ENCODE results near the gene R3HDML. TPM values are rescaled to one million over a fixed set of nuclear protein-coding genes. Genes with fewer than 3 reads are reported as not detected.

R3HDML gene
- total and polyA plus RNA-seq, 2 of the 13 experiments (the other 11 are each of a cell fraction or from before 2014, with no cell fraction given), result not detected

DNA sequence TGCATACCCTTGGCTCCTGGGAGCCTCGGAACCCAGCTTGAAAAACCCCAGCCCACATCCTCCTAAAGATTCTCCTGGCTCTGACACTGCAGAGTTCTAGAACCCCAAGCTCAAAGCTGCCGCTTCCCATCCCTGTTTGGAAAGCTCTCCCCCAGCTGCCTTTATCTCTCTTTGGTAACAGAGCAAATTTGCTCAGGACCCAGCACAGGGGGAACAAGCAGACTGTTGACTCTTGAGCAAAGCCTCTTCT lies 57.5 kb downstream of the R3HDML start (continued):
- TF ChIP-seq, protein P1, sequence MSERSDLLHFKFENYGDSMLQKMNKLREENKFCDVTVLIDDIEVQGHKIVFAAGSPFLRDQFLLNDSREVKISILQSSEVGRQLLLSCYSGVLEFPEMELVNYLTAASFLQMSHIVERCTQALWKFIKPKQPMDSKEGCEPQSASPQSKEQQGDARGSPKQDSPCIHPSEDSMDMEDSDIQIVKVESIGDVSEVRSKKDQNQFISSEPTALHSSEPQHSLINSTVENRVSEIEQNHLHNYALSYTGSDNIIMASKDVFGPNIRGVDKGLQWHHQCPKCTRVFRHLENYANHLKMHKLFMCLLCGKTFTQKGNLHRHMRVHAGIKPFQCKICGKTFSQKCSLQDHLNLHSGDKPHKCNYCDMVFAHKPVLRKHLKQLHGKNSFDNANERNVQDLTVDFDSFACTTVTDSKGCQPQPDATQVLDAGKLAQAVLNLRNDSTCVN (CRISPR knock-in tag; IDR thresholded peaks at IDR 0.05; ENCODE audit: borderline replicate concordance), result peak; percentile 99
- 0 out of 2 replicates have a peak, but pooled peaks have one; percentile 64 for TF ChIP-seq MAF1 (CRISPR knock-in tag; IDR thresholded peaks at IDR 0.05; ENCODE audit: borderline replicate concordance)
- peak; percentile 99; the same call in 1 of the 2 replicates for TF ChIP-seq ZNF280D (CRISPR knock-in tag; IDR thresholded peaks at IDR 0.05)
- no peak for TF ChIP-seq ZNF543 (CRISPR knock-in tag; IDR thresholded peaks at IDR 0.05)
- no peak; the same call in 1 of the 2 replicates for TF ChIP-seq NR2F2 (IDR thresholded peaks at IDR 0.05; ENCODE audit: borderline replicate concordance, low read depth)
- 0 out of 2 replicates have a peak, but pooled peaks have one; percentile 70 for TF ChIP-seq REXO4 (CRISPR knock-in tag; IDR thresholded peaks at IDR 0.05; ENCODE audit: borderline replicate concordance)
- no peak for TF ChIP-seq ATM (IDR thresholded peaks at IDR 0.05; ENCODE audit: borderline replicate concordance)
- no peak for TF ChIP-seq NFE2 (CRISPR knock-in tag; IDR thresholded peaks at IDR 0.05)
- peak in 1 of 2 experiments; percentile 19; a peak in 1 of 4 replicates for TF ChIP-seq POLR2A (IDR thresholded peaks at IDR 0.05; ENCODE audit: insufficient read depth in 1 of 2, low read depth in 2 of 2, low read length in 2 of 2)
- no peak for TF ChIP-seq MAFK (conservative IDR thresholded peaks at IDR 0.05 in 1 of 2, IDR thresholded peaks at IDR 0.05 in 1 of 2; ENCODE audit: low read length in 2 of 2)
- peak; percentile 100; the same call in 1 of the 2 replicates for TF ChIP-seq PITX1 (CRISPR knock-in tag; IDR thresholded peaks at IDR 0.05)
- TF ChIP-seq NR3C1 (CRISPR knock-in tag; IDR thresholded peaks at IDR 0.05), result no peak
- TF ChIP-seq CHCHD3 (CRISPR knock-in tag; IDR thresholded peaks at IDR 0.05), result no peak
- TF ChIP-seq FLYWCH1 (CRISPR knock-in tag; IDR thresholded peaks at IDR 0.05), result no peak
- TF ChIP-seq ZNF17 (CRISPR knock-in tag; IDR thresholded peaks at IDR 0.05), result no peak
- TF ChIP-seq JUN (CRISPR knock-in tag; IDR thresholded peaks at IDR 0.05), result peak; percentile 92
- no peak; the same call in 1 of the 2 replicates for TF ChIP-seq ATF3 (CRISPR knock-in tag; IDR thresholded peaks at IDR 0.05)
- TF ChIP-seq ZBTB42 (CRISPR knock-in tag; IDR thresholded peaks at IDR 0.05), result no peak
- TF ChIP-seq ZNF501 (CRISPR knock-in tag; IDR thresholded peaks at IDR 0.05), result peak; percentile 100; the same call in 1 of the 2 replicates
- no peak for TF ChIP-seq ZNF556 (CRISPR knock-in tag; IDR thresholded peaks at IDR 0.05; ENCODE audit: borderline replicate concordance)
- peak; percentile 80; the same call in 1 of the 2 replicates for TF ChIP-seq TMF1 (CRISPR knock-in tag; IDR thresholded peaks at IDR 0.05; ENCODE audit: low read depth)
- TF ChIP-seq HNRNPK (IDR thresholded peaks at IDR 0.05; ENCODE audit: low read depth, low read length, poor library complexity, severe bottlenecking), result no peak
- no peak for TF ChIP-seq CBX1 (IDR thresholded peaks at IDR 0.05; ENCODE audit: low read depth)

Data from HepG2 (cell line).